Left renal cortex interstitium (tissue), 4 donors: ENCODE results near the gene WWC2. TPM values are rescaled to one million over a fixed set of nuclear protein-coding genes. Genes with fewer than 3 reads are reported as not detected.
"Not testable (repeated sequence)": the region's sequence is repeated elsewhere in the genome, so short reads cannot be mapped to it uniquely, and the experiment has no call there.

Experiments used
- DNase-seq, 4 donors: peaks; one replicate each; pipeline ENCODE4 v3.0.0-alpha.2; 2013; ENCODE audit warnings: low read depth in 4 of 4, low spot score in 2 of 4, missing footprints in 1 of 4
- polyA plus RNA-seq, 4 donors: library from polyadenylated mRNA; unstranded; fragments of 120-200 nt; gene quantifications; one replicate each; pipeline ENCODE4 v1.2.1, GENCODE V29; 2013; ENCODE audit not compliant: insufficient read length in 4 of 4

WWC2 gene
- polyA plus RNA-seq, 4 donors, result 47.3 to 68.7 (median 56.7) TPM

DNA sequence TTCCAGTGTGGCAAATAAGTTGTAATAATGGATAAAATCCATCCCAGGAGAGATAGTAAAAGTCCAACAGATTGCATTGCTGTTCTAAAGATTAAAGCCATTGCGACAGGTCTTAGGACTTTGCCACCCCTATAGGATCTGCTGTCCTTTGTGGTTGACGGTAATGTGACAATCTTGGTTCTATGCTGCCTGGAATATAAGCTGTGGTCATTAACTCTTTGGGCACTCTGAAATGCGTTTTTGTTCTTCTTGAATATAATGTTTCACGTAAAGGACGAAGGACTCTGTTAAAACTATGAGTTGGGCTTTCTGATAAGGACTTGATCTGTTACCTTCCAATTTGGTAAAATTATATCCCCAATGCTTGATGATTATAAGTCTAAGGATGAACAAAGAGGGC is 223.3 kb downstream of the WWC2 start, which contains the start of gene CLDN24:
Gene CLDN24, minus strand, starts transcription at position 101 of the 400 bp plus-strand sequence. Its CDS starts 0 bp downstream, at position 101.
- DNase-seq, result no peak

DNA sequence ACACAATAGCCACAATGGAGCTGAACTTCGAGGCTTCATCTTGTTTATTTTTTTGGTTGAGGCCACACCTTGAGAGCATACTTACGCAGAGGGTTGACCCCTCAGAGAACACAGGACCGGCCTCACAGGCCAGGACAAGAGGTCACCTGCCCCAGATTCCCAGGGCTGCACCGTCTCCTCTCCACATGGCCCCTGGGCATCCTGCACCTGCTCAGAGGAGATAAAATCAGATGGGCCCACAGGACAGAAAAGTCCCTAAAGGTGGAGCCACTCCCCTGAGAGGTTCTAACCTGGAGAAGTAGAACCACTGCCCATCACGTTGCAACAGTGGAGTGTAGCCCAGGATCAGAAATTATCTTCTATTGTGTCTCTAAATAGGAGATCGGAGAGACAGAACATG is 224.2 kb downstream of the WWC2 start:
- no peak for DNase-seq

DNA sequence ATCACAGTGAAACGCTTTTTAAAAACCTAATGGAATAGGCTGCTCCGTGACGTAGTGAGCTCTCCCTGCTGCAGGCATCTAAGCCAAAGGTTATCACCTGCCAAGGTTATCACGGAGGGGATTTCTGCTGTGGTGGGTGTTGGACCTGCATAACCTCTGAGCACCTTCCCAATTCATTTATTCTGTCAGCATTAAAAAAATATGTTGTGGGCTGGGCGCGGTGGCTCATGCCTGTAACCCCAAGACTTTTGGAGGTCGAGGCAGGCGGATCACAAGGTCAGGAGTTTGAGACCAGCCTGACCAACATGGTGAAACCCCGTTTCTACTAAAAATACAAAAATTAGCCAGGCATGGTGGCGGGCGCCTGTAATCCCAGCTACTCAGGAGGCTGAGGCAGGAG is 225.0 kb downstream of the WWC2 start:
- DNase-seq, result not testable (repeated sequence)

DNA sequence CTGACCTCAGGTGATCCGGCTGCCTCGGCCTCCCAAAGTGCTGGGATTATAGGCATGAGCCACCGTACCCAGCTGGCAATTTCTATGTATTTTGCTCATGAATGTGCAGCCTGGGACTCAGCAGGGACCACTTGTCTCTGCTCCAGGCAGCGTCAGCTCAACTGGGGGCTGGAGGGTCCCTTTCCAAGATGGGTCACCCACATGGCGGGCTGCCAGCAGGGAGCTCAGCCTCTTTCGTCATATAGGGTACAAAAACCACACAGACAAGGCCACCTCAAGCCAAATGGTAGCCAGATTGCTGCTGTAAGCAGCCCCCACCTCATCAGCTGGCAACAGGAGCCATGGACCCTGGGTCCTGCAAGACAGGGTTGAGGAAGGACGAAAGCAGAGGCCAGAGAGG is 225.6 kb downstream of the WWC2 start:
- DNase-seq, result no peak

DNA sequence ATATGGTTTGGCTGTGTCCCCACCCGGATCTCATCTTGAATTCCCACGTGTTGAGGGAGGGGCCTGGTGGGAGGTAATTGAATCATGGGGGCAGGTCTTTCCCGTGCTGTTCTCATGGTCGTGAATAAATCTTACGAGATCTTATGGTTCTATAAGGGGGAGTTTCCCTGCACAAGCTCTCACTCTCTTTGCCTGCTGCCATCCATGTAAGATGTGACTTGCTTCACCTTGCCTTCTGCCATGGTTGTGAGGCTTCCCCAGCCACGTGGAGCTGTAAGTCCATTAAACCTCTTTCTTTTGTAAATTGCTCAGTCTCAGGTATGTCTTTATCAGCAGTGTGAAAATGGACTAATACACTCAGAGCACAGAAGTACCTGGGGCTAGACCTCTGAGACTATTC is 227.3 kb downstream of the WWC2 start:
- not testable (repeated sequence) for DNase-seq

DNA sequence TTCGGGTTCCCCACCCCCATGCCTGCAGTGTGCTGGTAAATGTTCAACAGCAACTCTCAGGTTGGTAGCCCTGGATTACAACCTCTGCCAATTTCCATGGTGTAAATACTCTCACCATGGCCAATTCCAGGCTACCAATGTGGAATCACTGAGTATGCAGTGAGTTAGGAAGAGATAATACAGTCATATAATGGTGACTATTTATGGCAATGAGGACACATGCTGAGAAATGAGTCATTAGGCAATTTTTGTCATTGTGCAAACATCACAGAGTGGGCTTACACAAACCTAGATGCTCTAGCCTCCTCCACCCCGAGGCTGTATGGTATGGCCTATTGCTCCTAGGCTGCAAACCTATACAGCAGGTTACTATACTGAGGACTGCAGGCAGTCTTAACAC is 227.8 kb downstream of the WWC2 start:
- no peak for DNase-seq

DNA sequence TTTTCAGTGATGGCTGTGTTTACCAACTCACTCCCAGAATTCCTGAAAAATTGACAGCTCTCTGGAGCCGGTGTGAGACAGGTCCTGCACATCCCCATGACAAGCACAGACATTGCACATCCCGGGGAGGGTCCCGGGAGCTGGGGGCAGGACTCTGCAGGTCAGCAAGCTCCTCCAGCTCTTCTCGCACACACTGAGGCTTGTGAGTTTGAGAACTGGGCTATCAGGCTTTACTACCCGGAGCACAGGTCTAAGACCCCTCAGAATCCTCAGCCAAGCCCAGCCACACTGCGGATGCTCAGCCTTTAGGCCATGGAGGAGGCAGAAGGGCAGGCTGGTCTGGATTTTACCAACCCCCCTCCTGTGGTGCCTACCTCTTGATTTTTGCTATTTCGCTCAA is 228.8 kb downstream of the WWC2 start:
- no peak for DNase-seq

DNA sequence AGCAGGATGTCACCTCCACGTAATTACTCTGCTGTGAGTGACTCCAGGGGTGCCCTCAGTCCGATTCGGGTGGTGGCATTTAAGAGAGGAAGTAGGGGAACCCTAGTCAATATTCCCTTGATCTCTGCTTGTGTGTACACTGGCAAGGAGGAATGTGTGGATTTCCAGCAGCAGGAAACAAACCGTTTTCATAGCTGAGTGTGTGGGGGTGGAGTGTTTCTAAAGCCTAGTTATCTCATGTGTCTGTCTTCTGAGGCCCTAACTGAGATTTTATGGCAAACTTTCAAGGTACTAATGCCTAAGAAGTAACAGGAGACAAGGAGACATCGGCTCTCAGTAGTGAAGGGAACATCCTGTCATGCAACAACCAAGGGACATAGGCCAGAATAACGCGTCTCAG is 229.8 kb downstream of the WWC2 start:
- no peak for DNase-seq

DNA sequence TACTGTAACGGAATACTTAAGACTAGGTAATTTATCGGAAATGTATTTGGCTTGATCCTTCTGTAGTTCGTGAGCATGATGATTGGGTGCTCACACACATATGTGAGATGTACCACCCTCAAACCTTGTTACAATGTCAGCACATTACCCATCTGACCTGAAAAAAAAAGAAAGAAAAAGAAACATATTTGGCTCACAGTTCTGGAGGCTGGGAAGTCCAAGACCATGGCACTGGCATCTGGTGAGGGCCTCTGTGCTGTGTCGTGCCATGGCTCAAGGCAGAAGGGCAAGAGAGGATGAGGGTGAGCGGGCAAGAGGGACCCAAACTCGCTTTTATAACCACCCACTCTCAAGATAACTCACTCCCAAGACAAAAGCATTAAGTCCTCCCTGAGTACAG is 230.2 kb downstream of the WWC2 start:
- no peak for DNase-seq

DNA sequence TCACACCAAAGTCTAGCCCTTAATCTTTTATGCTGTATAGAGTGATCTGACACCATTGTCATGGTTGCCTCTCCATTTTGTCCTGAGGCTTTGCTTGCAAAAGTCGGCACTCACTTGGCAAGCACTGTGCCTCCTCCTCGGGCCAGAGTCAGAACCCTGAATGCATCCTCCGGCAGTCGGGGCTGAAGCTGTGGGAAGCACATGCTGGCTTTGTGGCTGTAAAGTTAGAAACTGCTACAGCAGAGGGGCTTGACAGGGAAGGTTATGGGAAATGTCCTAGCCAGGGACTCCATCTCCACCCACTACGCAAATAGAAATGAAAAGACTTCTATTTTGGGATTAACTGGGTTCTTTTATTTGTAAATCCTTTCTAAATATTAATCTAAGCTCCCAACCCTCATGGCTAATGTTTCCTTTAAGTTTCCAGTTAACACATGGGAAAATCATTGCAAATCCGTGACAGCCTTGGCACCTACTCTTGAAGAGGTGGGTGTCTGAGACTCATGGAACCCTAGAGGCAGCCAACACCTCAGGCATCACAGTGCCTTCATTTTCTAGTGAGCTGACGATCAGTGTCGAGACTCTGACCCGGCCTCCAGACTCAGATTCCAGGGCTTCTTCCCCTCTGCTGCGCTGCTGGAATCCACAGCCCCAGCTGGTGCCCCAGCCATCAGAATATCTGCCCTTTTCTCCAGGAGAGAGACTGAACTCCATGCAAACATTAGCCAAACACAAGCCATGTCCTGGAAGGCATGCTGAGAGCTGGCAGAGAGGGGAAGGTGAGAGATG is 231.1 kb downstream of the WWC2 start:
- no peak for DNase-seq

DNA sequence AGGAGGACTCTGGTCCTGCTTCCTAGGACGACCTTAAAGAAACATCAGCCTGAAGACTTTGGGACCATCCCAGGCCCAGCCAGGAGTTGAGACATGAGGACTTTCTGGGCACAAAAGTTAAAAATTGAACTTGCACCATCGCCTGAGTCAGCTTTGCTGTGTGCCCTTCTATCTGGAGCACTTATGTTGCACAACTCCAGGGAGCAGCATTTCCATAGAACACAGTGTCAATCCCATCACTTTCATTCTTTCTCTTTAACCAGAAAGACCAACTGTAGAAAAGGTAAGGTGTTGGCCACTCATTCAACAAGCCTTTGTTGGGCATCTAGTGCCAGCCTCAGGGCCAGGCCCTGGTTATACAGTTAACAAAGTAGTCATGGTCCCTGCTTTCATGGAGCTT is 231.8 kb downstream of the WWC2 start:
- DNase-seq, result no peak

DNA sequence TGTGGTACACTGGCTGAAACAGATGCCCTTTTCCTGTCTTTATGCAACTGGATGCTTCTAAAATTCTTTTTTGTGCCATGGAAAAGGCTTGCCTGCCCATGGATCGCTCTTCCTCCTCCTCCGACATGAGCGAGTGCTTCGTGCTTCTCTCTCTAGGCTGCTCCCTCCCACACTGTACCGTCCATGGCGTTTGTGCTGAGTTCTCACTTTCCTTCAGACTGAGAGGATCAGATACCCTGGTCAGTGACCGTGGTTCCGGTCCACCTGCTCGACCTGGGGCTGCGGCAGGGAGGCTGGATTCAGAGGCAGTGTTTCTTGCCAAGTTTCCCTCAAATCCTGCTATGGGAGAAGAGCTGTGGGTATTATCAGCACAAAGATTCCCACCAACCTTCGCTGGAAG is 233.4 kb downstream of the WWC2 start:
- DNase-seq, result peak in 2 of 4 donors; percentile 32 to 37

DNA sequence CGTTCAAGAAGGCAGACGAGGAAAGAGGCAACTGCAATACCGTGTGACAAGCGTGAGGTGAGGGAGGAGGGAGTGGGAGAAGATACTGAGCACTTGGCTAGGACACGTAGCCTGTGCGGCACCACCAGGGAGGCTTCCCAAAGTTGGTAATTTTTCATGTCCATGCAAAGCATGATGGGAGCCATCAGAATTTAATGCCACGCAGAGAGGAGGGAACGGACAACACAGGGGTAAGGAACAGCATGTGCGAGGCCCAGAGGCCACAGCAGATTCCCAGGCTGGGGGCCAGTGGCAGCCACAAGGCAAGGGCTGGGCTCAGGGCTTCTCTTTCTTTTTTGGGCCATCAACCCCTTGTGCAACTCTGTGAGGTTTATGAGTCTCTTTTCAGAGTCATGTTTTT is 234.1 kb downstream of the WWC2 start:
- DNase-seq, result no peak

DNA sequence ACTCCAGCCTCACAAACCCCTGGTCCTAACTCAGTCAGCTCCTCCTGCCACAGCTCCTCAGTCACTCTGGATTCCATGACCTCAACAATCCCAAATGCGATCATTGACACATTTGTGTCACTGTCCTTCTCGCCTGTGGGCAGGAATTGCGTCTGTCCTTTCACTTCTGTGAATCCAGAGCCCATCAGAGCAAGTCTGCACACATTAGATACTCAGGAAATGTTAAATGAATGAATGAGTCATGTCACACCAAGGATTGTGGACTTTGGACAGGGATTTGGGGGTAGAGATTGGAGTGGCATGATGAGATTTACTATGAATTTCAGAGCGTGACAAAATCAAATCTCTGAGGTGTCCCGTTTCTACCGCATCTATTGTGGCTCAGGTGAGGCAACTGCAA is 234.9 kb downstream of the WWC2 start:
- DNase-seq, result no peak

DNA sequence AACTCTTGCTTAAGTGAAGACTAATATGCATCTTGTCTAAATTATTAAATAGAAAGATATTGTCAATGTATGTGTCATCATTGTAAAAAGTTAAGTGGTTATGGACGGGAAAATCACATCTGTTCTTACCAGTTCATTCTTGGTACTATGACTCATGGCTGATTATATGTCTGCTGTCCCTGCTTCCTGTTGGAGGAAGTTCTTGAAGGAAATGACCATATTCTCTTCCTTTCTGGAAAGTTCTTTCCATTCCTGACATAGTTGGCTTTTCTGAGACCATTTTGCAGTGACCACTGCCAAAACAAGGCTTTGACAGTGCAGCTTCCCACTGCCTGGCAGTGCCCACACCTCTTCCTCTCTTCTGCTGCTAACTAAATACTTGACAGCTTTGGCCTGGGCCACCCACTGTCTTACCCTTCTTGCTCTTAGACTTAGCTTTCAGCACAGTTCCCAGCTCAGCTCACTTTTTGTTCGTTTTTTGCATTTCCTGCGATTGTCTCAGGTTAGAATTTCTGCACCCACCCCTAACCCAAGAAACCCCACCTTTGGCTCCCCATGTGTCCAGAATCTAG is 236.4 kb downstream of the WWC2 start:
- DNase-seq, result no peak

DNA sequence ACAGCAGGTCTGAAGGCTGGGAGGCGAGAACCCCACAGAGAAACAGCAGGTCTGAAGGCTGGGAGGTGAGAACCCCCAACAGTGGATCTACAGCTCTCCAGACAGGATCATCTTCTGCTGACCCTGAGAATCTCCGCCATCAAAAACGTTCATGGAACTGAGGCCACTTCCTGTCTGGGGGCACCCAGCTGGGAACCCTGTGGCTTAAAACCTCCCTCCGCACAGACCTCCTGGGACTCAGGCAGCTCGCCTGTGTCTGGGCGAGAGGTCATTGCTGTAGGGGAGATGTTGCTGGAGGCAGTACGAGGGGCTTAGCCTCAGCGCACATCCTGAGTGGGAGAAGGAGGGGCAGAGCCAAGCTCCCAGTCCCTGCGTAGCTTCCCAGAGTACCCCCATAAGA is 238.3 kb downstream of the WWC2 start:
- DNase-seq, result no peak

DNA sequence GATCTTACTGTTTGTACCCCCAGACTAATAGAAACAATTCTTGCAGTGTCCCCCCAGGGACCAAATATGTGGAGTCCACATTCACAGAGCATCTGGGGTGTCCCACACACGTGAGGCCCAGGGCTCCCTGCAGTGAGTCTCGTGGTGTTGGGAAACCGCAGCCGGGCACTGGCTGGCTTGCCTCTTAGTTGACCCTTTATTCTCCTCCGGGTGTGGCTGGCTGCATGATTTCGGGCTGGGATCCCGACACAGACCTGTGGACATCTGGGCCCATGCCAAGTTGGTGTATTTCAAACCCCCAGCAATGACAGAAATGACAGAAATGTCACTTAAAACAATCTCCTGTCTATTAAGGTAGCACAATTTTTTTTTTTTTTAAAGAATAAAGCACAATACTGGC is 238.8 kb downstream of the WWC2 start:
- DNase-seq, result no peak

DNA sequence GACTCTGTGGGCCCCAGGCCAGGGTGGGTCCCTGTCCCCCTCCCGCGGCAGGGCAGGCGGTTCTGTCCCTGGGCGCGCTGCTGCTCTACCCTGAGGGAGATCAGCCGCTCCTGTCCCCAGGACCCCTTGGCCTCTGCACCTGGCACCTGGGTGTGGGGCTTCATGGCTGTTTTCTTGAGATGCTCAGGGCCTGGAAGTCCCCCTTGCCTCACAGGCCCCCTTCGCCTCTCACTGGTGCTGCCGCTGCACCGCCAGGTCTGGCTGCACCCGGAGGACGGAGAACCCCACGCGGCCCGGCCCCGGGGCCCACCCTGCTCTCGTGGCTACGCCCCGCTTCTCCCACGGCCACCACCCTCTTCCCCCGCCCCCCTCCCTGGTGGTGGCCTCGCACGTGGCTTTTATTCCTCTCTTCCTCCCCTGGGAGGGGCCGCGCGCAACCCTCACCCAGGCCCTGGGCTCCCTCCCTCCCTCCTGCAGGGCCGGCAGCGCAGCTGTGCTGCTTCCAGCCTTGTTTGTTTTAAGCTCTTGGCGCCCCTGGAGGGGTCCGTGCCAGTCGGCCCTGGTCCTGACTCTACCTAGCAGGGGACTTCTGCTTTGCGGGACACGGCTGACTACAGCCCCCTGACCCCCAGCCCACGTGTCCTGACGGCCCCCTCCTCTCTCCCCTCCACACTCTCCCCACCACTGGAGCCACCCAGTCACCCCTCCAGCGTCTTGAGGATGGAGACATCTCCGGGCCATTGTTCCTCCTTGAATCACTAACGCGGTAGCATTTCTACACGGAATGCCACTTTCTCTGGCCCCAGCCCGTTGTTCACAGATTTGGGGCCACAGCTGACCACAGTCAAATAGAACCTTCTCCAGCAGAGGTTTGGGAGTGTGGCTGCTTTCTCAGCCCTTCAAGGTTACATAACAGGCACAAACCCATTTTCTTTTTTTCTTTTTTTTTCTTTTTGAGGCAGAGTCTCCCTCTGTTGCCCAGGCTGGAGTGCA is 243.8 kb downstream of the WWC2 start:
- no peak for DNase-seq

DNA sequence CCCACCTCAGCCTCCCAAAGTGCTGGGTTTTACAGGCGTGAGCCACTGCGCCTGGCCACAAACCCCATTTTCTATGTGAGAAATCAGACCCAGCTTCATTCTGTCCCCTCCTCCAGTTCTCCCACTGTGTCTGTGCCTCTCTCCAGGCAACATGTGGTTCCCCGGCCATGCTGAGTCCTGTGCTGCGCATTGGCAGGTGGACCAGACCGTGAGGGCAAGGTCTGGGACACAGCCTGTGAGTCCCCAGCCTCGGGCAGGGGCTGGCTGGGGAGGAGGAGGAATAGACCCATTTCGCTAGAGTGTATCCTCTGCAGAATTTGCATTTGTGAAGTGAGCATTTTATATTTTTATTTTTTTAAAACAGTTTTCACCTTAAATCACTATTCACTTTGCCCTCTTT is 244.7 kb downstream of the WWC2 start:
- DNase-seq, result no peak

DNA sequence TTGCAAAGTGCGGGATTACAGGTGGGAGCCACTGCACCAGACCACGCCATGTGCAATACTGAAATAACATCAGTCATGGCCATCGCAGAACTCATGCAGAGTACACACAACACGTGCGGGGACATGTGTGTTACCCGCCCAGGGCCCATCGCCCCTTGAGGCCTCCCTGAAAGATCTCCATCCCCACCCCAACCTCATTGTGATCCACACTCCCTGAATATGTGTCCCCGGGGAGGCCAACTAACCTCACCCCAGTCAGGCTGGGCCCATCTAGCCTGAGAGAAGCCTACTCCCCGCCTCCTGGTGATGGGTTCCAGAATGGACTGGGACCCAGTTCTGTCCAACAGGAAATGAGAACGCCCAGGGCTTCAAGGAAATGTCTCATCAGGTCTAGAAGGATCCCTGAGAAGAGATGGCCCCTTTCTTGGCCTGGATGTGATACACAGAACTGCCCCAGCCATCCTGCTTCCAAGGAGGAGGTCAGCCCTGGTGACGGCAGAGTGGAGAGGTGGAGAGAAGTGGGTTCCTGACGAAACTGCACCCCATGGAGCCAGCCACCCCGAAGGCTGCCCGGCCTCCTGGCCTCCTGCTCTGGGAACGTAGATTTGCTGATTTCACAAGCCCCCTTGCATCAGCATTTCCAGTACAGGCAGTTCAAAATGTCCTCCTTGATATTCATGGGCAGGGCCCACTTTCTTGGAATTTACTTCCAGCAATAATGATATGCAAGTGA is 245.6 kb downstream of the WWC2 start:
- DNase-seq, result no peak

DNA sequence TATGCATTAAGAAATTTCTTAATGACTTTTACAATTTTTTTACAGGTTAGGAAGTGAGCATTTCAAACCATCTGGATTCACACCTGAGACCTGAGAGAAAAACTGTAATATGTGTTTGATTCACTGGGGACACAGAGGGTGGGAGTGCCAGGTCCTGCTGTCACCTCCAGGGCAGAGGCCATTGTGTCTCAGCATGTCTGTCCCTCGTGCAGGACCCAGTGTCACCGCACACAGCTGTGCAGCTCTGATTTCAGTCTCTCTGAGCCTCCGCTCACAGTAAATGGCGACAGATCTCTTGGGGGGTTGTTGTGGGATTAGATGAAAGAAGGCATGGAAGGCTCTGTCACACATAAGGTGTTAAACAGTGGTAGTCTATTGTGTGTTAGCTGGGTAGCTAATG is 246.2 kb downstream of the WWC2 start:
- DNase-seq, result no peak
